Measurements from ENCODE around the gene CAPN5. TPM values are rescaled to one million over a fixed set of nuclear protein-coding genes. Genes with fewer than 3 reads are reported as not detected.
"Not testable (repeated sequence)": the region's sequence is repeated elsewhere in the genome, so short reads cannot be mapped to it uniquely, and the experiment has no call there.

CAPN5 gene
- total and polyA plus RNA-seq, 2 donors (not counting 1 experiment from before 2014, with no cell fraction given) = 17.5 to 20.4 TPM

- H3K4me1 ChIP-seq (ENCODE audit: control insufficient read depth, extremely low read depth, insufficient read depth, low read length) = no peaks in the 10 kb centered on the region
- peak overlapping the region; percentile 5 to 78 (median 42) for H3K4me3 ChIP-seq (replicated peaks in 1 of 4; ENCODE audit: control extremely low read depth in 1 of 4, insufficient read depth in 1 of 4, low read depth in 3 of 4, low read length in 4 of 4)
- no peak overlapping the region for H3K27ac ChIP-seq (ENCODE audit: insufficient read depth, low read length)
- no peak overlapping the region for H2AFZ ChIP-seq (ENCODE audit: low read length)
- TF ChIP-seq EZH2 (IDR thresholded peaks at IDR 0.05; ENCODE audit: low read length, missing control alignments) = no peak
- TF ChIP-seq, protein P1, sequence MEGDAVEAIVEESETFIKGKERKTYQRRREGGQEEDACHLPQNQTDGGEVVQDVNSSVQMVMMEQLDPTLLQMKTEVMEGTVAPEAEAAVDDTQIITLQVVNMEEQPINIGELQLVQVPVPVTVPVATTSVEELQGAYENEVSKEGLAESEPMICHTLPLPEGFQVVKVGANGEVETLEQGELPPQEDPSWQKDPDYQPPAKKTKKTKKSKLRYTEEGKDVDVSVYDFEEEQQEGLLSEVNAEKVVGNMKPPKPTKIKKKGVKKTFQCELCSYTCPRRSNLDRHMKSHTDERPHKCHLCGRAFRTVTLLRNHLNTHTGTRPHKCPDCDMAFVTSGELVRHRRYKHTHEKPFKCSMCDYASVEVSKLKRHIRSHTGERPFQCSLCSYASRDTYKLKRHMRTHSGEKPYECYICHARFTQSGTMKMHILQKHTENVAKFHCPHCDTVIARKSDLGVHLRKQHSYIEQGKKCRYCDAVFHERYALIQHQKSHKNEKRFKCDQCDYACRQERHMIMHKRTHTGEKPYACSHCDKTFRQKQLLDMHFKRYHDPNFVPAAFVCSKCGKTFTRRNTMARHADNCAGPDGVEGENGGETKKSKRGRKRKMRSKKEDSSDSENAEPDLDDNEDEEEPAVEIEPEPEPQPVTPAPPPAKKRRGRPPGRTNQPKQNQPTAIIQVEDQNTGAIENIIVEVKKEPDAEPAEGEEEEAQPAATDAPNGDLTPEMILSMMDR (conservative IDR thresholded peaks at IDR 0.05 in 1 of 2, IDR thresholded peaks at IDR 0.05 in 1 of 2; ENCODE audit: low read depth in 1 of 2, low read length in 2 of 2) = peak; percentile 60 to 71
- H3K79me2 ChIP-seq (ENCODE audit: control insufficient read depth, insufficient read depth, low read length) = no peaks in the 10 kb centered on the region
- no peak overlapping the region for H3K9ac ChIP-seq (ENCODE audit: insufficient read depth, low read length)
- peak; percentile 87 to 96 for DNase-seq (ENCODE audit: low read depth in 2 of 2)
- peaks cover 7% of the 10 kb centered on the region for H3K27me3 ChIP-seq (ENCODE audit: control insufficient read depth, insufficient read depth, low read length)
- H4K20me1 ChIP-seq (ENCODE audit: control insufficient read depth, extremely low read depth, insufficient read depth, low read length) = no peaks in the 10 kb centered on the region
- no peaks in the 10 kb centered on the region for H3K36me3 ChIP-seq (ENCODE audit: control insufficient read depth, insufficient read depth, low read length)
- peak overlapping the region; percentile 52 for H3K4me2 ChIP-seq (ENCODE audit: extremely low read depth, insufficient read depth, low read length)
- H3K9me3 ChIP-seq (ENCODE audit: control insufficient read depth, insufficient read depth, low read depth, low read length) = no peaks in the 10 kb centered on the region
Measured at GRCh38 chr11:77047007-77047927, 19.5 kb upstream of the CAPN5 start.

- H3K4me1 ChIP-seq (ENCODE audit: control insufficient read depth, extremely low read depth, insufficient read depth, low read length); H3K36me3 ChIP-seq (ENCODE audit: control insufficient read depth, insufficient read depth, low read length); H3K27me3 ChIP-seq (ENCODE audit: control insufficient read depth, insufficient read depth, low read length); H3K9me3 ChIP-seq (ENCODE audit: control insufficient read depth, insufficient read depth, low read depth, low read length); DNase-seq (ENCODE audit: low read depth in 2 of 2); H3K27ac ChIP-seq (ENCODE audit: insufficient read depth, low read length); H3K4me3 ChIP-seq (replicated peaks in 1 of 4; ENCODE audit: control extremely low read depth in 1 of 4, insufficient read depth in 1 of 4, low read depth in 3 of 4, low read length in 4 of 4); H4K20me1 ChIP-seq (ENCODE audit: control insufficient read depth, extremely low read depth, insufficient read depth, low read length); H3K9ac ChIP-seq (ENCODE audit: insufficient read depth, low read length); H3K4me2 ChIP-seq (ENCODE audit: extremely low read depth, insufficient read depth, low read length); H2AFZ ChIP-seq (ENCODE audit: low read length); H3K79me2 ChIP-seq (ENCODE audit: control insufficient read depth, insufficient read depth, low read length): not testable (repeated sequence)
Measured at GRCh38 chr11:77047928-77048446, 18.8 kb upstream of the CAPN5 start.

GRCh38 chr11:77049026-77049425 is 17.7 kb upstream of the CAPN5 start:
- Histone ChIP-seq H2AFZ (ENCODE audit: low read length) (no peak overlapping the region), H3K9me3 (ENCODE audit: control insufficient read depth, insufficient read depth, low read depth, low read length) (no peaks in the 10 kb centered on the region), H3K4me1 (ENCODE audit: control insufficient read depth, extremely low read depth, insufficient read depth, low read length) (no peaks in the 10 kb centered on the region), H3K27me3 (ENCODE audit: control insufficient read depth, insufficient read depth, low read length) (peaks cover 8% of the 10 kb centered on the region), H4K20me1 (ENCODE audit: control insufficient read depth, extremely low read depth, insufficient read depth, low read length) (no peaks in the 10 kb centered on the region), H3K4me3 (replicated peaks in 1 of 4; ENCODE audit: control extremely low read depth in 1 of 4, insufficient read depth in 1 of 4, low read depth in 3 of 4, low read length in 4 of 4) (no peak overlapping the region), H3K36me3 (ENCODE audit: control insufficient read depth, insufficient read depth, low read length) (no peaks in the 10 kb centered on the region), H3K27ac (ENCODE audit: insufficient read depth, low read length) (no peak overlapping the region), H3K9ac (ENCODE audit: insufficient read depth, low read length) (no peak overlapping the region), H3K79me2 (ENCODE audit: control insufficient read depth, insufficient read depth, low read length) (no peaks in the 10 kb centered on the region), H3K4me2 (ENCODE audit: extremely low read depth, insufficient read depth, low read length) (no peak overlapping the region)
- DNase-seq (ENCODE audit: low read depth in 2 of 2) = no peak
- TF ChIP-seq, protein P1 (conservative IDR thresholded peaks at IDR 0.05 in 1 of 2, IDR thresholded peaks at IDR 0.05 in 1 of 2; ENCODE audit: low read depth in 1 of 2, low read length in 2 of 2) = no peak
- TF ChIP-seq EZH2 (IDR thresholded peaks at IDR 0.05; ENCODE audit: low read length, missing control alignments) = no peak

Measured in fibroblast of lung (primary cell).